Transverse colon (tissue), 4 donors: ENCODE results near the gene TTF2. TPM values are rescaled to one million over a fixed set of nuclear protein-coding genes. Genes with fewer than 3 reads are reported as not detected.
"Not testable (repeated sequence)": the region's sequence is repeated elsewhere in the genome, so short reads cannot be mapped to it uniquely, and the experiment has no call there.

ENCODE experiments used
- DNase-seq: peaks from one replicate; pipeline ENCODE4 v3.0.0-alpha.2; 2019
- H3K27ac ChIP-seq, 4 donors: fragments of 200-600 bp; sonication (generic); 2 replicates each; pipeline ENCODE4 v1.5.1; 2016 to 2018; ENCODE audit warnings: inconsistent platforms in 4 of 4
- H3K27me3 ChIP-seq: fragments of 200-600 bp; sonication (generic); 2 replicates; pipeline ENCODE4 v1.5.1; 2017; ENCODE audit warnings: inconsistent platforms
- H3K36me3 ChIP-seq, 4 donors: fragments of 200-600 bp; sonication (generic); 2 replicates each; pipeline ENCODE4 v1.5.1; 2017 to 2019; ENCODE audit warnings: inconsistent platforms in 4 of 4
- H3K4me1 ChIP-seq, 4 donors: fragments of 200-600 bp; sonication (generic); 2 replicates each; pipeline ENCODE4 v1.5.1; 2017 to 2020; ENCODE audit warnings: inconsistent platforms in 4 of 4
- H3K4me3 ChIP-seq, 4 donors: fragments of 200-600 bp; sonication (generic); 1 replicate in 1 of 4; 2 replicates in 3 of 4; pipeline versions ENCODE4 v1.5.1 to v1.6.1; 2017 to 2019; ENCODE audit warnings: inconsistent platforms in 4 of 4
- H3K9me3 ChIP-seq, 2 donors: fragments of 200-600 bp; sonication (generic); 2 replicates each; pipeline ENCODE4 v1.5.1; 2017 to 2019; ENCODE audit warnings: inconsistent platforms in 2 of 2
- CTCF ChIP-seq, 5 experiments: fragments of 200-600 bp in 3 of 5; fragments of 450-650 bp in 2 of 5; sonication (generic) in 3 of 5; IDR thresholded peaks; 1 replicate in 2 of 5; 2 replicates in 3 of 5; pipeline ENCODE4 v1.5.1; 2016 to 2017; ENCODE audit warnings: antibody characterized with exemption in 5 of 5, inconsistent platforms in 3 of 5, mild to moderate bottlenecking in 2 of 5, moderate library complexity in 1 of 5
- EP300 ChIP-seq: sonication (generic); formaldehyde crosslinking; IDR thresholded peaks from one replicate; pipeline ENCODE4 v1.6.1; 2017; ENCODE audit warnings: antibody characterized with exemption, low read depth
- POLR2A ChIP-seq: fragments of 450-650 bp; IDR thresholded peaks from one replicate; pipeline ENCODE4 v1.6.1; 2016; ENCODE audit warnings: antibody characterized with exemption, mild to moderate bottlenecking, moderate library complexity
- POLR2AphosphoS5 ChIP-seq, 3 donors: sonication (generic); formaldehyde crosslinking; IDR thresholded peaks; one replicate each; pipeline ENCODE4 v1.6.1; 2016; ENCODE audit warnings: antibody characterized with exemption in 3 of 3
- WGBS, 2 donors: methylation state at CpG; one replicate each; pipeline ENCODE4 v1.1.5; 2018; ENCODE audit warnings: low coverage in 1 of 2; 5-methylcytosine and 5-hydroxymethylcytosine counted together
- in situ Hi-C, 4 donors: fragments of 200-750 bp; cut with MboI; loops; one replicate each; pipeline versions ENCODE4 v1.15.0 to v1.15.1; 2017; ENCODE audit warnings: low sequenced_read_pairs in 3 of 4, low pct_ligation_motif_present in 1 of 4, low pct_unique_long_range_greater_than_20kb in 1 of 4
- intact Hi-C: fragments of 100-400 bp; cut with DNase I; formaldehyde crosslinking; loops from one replicate; pipeline ENCODE4 v1.15.1; 2023; ENCODE audit warnings: low total_unique reads
- total RNA-seq, 4 donors: library from RNA; depleted of rRNA; stranded (reverse); fragments of >200 nt; gene quantifications; one replicate each; pipeline ENCODE4 v1.1.0, GENCODE V29; 2016

The TTF2 gene
- total RNA-seq, 4 donors from 2014 or later, result 9.6 to 25.9 (median 16.6) TPM

GRCh38 chr1:117116784-117117130, 56.6 kb downstream of the TTF2 start:
- Histone ChIP-seq H3K4me3 (no peak overlapping the region), H3K4me1 (peaks cover 6 to 11% (median 9%) of the 10 kb centered on the region in 4 donors), H3K27me3 (no peaks in the 10 kb centered on the region), H3K9me3 (no peaks in the 10 kb centered on the region), H3K36me3 (no peaks in the 10 kb centered on the region), H3K27ac (no peak overlapping the region)
- no peak for DNase-seq
- TF ChIP-seq EP300 (no peak), CTCF (IDR thresholded peaks at IDR 0.05) (no peak), POLR2A (no peak), POLR2AphosphoS5 (IDR thresholded peaks at IDR 0.05) (no peak)
- in situ Hi-C loops, result loop anchor here in 1 of 4 donors (25.0 kb wide), 1 partner anchor 796 kb away; no protein-coding TSS in a partner anchor
- WGBS, 2 donors, result 95 to 100% methylated on average over 2 to 3 of the region's 3 CpGs
- intact Hi-C loops, result no loop called here

- Histone ChIP-seq H3K4me1 (peaks cover 6 to 16% (median 13%) of the 10 kb centered on the region in 4 donors), H3K4me3 (no peak overlapping the region), H3K27me3 (no peaks in the 10 kb centered on the region), H3K27ac (no peak overlapping the region), H3K9me3 (no peaks in the 10 kb centered on the region), H3K36me3 (no peaks in the 10 kb centered on the region)
- TF ChIP-seq CTCF (IDR thresholded peaks at IDR 0.05), result no peak
- WGBS, 2 donors, result 80 to 91% methylated on average over 1 to 2 of the region's 2 CpGs
- intact Hi-C loops (no loop called here), in situ Hi-C loops (loop anchor here in 1 of 4 donors (25.0 kb wide), 1 partner anchor 795 kb away; no protein-coding TSS in a partner anchor)
- no peak for DNase-seq
Measured at GRCh38 chr1:117117697-117118096, 57.6 kb downstream of the TTF2 start.

- in situ Hi-C loops (loop anchor here in 1 of 4 donors (25.0 kb wide), 1 partner anchor 794 kb away; no protein-coding TSS in a partner anchor), intact Hi-C loops (no loop called here)
- TF ChIP-seq POLR2AphosphoS5 (IDR thresholded peaks at IDR 0.05) (no peak), CTCF (IDR thresholded peaks at IDR 0.05) (no peak)
- no peaks in the 10 kb centered on the region for H3K36me3 ChIP-seq
- no peak for DNase-seq
- WGBS, 2 donors, result 65 to 80% methylated on average over 6 to 12 of the region's 12 CpGs
- no peak overlapping the region for H3K27ac ChIP-seq
- no peak overlapping the region for H3K4me3 ChIP-seq
- no peaks in the 10 kb centered on the region for H3K27me3 ChIP-seq
- no peaks in the 10 kb centered on the region for H3K9me3 ChIP-seq
- H3K4me1 ChIP-seq, result peaks cover 6 to 16% (median 13%) of the 10 kb centered on the region in 4 donors
Measured at GRCh38 chr1:117118137-117118536, 58.0 kb downstream of the TTF2 start.

GRCh38 chr1:117119144-117119543, 59.0 kb downstream of the TTF2 start:
- DNase-seq, H3K27me3 ChIP-seq, H3K4me3 ChIP-seq, H3K9me3 ChIP-seq, H3K36me3 ChIP-seq, H3K27ac ChIP-seq, intact Hi-C loops: not testable (repeated sequence)
- WGBS, 2 donors, result 95 to 100% methylated on average over 2 to 10 of the region's 10 CpGs
- peaks cover 6 to 16% (median 13%) of the 10 kb centered on the region in 4 donors for H3K4me1 ChIP-seq
- in situ Hi-C loops, result loop anchor here in 1 of 4 donors (25.0 kb wide), 1 partner anchor 793 kb away; no protein-coding TSS in a partner anchor
